Measurements from ENCODE around the gene DNAJB6.
"Not testable (repeated sequence)": the region's sequence is repeated elsewhere in the genome, so short reads cannot be mapped to it uniquely, and the experiment has no call there.

DNAJB6 gene

GRCh38 chr7:157306846-157307838, 29.7 kb upstream of the DNAJB6 start:
- ATAC-seq (replicated peaks; ENCODE audit: extremely low read depth, poor library complexity, severe bottlenecking) (no peak), DNase-seq (ENCODE audit: low spot score in 2 of 2) (no peak)
- peaks cover 6% of the 10 kb centered on the region for H3K36me3 Mint-ChIP-seq (ENCODE audit: insufficient read depth)
- peaks cover 40% of the 10 kb centered on the region for H3K4me1 Mint-ChIP-seq
- H3K9me3 Mint-ChIP-seq: no peaks in the 10 kb centered on the region
- H3K27me3 Mint-ChIP-seq: no peaks in the 10 kb centered on the region
- H3K4me3 Mint-ChIP-seq: no peak overlapping the region
- H3K27ac Mint-ChIP-seq (ENCODE audit: low read depth): peak overlapping the region; percentile 90

GRCh38 chr7:157309988-157310668, 26.7 kb upstream of the DNAJB6 start:
- DNase-seq (ENCODE audit: low spot score in 2 of 2): no peak
- H3K27me3 Mint-ChIP-seq: no peaks in the 10 kb centered on the region
- ATAC-seq (replicated peaks; ENCODE audit: extremely low read depth, poor library complexity, severe bottlenecking): no peak
- H3K4me3 Mint-ChIP-seq: no peak overlapping the region
- H3K36me3 Mint-ChIP-seq (ENCODE audit: insufficient read depth): peaks cover 2% of the 10 kb centered on the region
- no peaks in the 10 kb centered on the region for H3K9me3 Mint-ChIP-seq
- H3K4me1 Mint-ChIP-seq: peaks cover 23% of the 10 kb centered on the region
- no peak overlapping the region for H3K27ac Mint-ChIP-seq (ENCODE audit: low read depth)

- H3K27ac Mint-ChIP-seq (ENCODE audit: low read depth): no peak overlapping the region
- peaks cover 19% of the 10 kb centered on the region for H3K4me1 Mint-ChIP-seq
- no peak overlapping the region for H3K4me3 Mint-ChIP-seq
- no peaks in the 10 kb centered on the region for H3K9me3 Mint-ChIP-seq
- DNase-seq (ENCODE audit: low spot score in 2 of 2) (no peak), ATAC-seq (replicated peaks; ENCODE audit: extremely low read depth, poor library complexity, severe bottlenecking) (no peak)
- peaks cover 2% of the 10 kb centered on the region for H3K36me3 Mint-ChIP-seq (ENCODE audit: insufficient read depth)
- no peaks in the 10 kb centered on the region for H3K27me3 Mint-ChIP-seq
These were observed 26.1 kb upstream of the DNAJB6 start for GRCh38 chr7:157310676-157311185.

- no peak overlapping the region for H3K4me3 Mint-ChIP-seq
- no peaks in the 10 kb centered on the region for H3K27me3 Mint-ChIP-seq
- ATAC-seq (replicated peaks; ENCODE audit: extremely low read depth, poor library complexity, severe bottlenecking) (no peak), DNase-seq (ENCODE audit: low spot score in 2 of 2) (no peak)
- H3K4me1 Mint-ChIP-seq: peaks cover 7% of the 10 kb centered on the region
- no peaks in the 10 kb centered on the region for H3K36me3 Mint-ChIP-seq (ENCODE audit: insufficient read depth)
- H3K9me3 Mint-ChIP-seq: no peaks in the 10 kb centered on the region
- H3K27ac Mint-ChIP-seq (ENCODE audit: low read depth): no peak overlapping the region
These were observed 23.9 kb upstream of the DNAJB6 start for GRCh38 chr7:157312941-157313340.

- Mint-ChIP-seq H3K4me3 (no peak overlapping the region), H3K36me3 (ENCODE audit: insufficient read depth) (no peaks in the 10 kb centered on the region), H3K4me1 (peaks cover 6% of the 10 kb centered on the region), H3K9me3 (no peaks in the 10 kb centered on the region), H3K27me3 (no peaks in the 10 kb centered on the region), H3K27ac (ENCODE audit: low read depth) (no peak overlapping the region)
- ATAC-seq (replicated peaks; ENCODE audit: extremely low read depth, poor library complexity, severe bottlenecking): no peak
- DNase-seq (ENCODE audit: low spot score in 2 of 2): no peak
These were observed 23.2 kb upstream of the DNAJB6 start for GRCh38 chr7:157313645-157314044.

DNA sequence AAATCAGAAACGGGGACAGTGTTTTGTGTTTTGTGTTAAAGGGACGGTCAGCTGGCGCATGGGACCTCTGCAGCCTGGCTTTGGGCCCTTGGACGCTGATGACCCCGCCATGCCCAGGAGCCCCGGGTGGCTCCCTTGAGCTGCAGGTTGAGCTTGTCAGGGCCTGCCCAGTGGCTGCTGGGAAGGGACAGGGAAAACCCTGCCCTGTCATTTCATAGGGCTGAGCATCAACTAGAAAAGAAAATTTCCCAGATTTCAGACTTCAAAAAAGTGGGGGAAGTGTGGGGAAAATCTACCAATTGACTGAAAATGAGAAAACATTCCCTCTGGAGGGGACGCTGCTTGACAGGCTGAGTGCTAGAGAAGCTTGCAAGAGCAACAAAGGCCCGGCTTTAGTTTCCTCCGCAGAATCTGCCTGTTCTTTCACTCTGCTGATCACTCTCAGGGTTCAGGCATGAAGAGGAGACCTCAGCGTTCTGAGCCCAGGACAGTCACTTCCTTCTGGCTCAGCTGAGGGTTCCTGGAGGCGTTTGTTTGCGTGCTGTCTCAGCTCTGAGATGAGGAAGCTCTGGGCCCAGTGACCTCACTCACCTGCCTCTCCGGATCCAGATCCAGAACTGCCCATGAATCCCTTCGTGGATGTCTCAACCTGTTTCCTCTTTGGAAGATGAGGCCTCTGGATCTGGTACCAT, 18.6 kb upstream of the DNAJB6 start:
- Mint-ChIP-seq H3K4me1 (peaks cover 5% of the 10 kb centered on the region), H3K36me3 (ENCODE audit: insufficient read depth) (no peaks in the 10 kb centered on the region), H3K27ac (ENCODE audit: low read depth) (no peak overlapping the region), H3K27me3 (no peaks in the 10 kb centered on the region), H3K4me3 (no peak overlapping the region), H3K9me3 (no peaks in the 10 kb centered on the region)
- ATAC-seq (replicated peaks; ENCODE audit: extremely low read depth, poor library complexity, severe bottlenecking): no peak
- no peak for DNase-seq (ENCODE audit: low spot score in 2 of 2)

- ATAC-seq (replicated peaks; ENCODE audit: extremely low read depth, poor library complexity, severe bottlenecking) (no peak), DNase-seq (ENCODE audit: low spot score in 2 of 2) (no peak)
- H3K27ac Mint-ChIP-seq (ENCODE audit: low read depth): no peak overlapping the region
- peaks cover 5% of the 10 kb centered on the region for H3K4me1 Mint-ChIP-seq
- H3K4me3 Mint-ChIP-seq: no peak overlapping the region
- H3K36me3 Mint-ChIP-seq (ENCODE audit: insufficient read depth): peaks cover 2% of the 10 kb centered on the region
- H3K9me3 Mint-ChIP-seq: no peaks in the 10 kb centered on the region
- H3K27me3 Mint-ChIP-seq: no peaks in the 10 kb centered on the region
These were observed 16.2 kb upstream of the DNAJB6 start for GRCh38 chr7:157320608-157320980.

- no peak for DNase-seq (ENCODE audit: low spot score in 2 of 2)
- Mint-ChIP-seq H3K27me3 (no peaks in the 10 kb centered on the region), H3K4me3 (no peak overlapping the region), H3K9me3 (no peaks in the 10 kb centered on the region), H3K36me3 (ENCODE audit: insufficient read depth) (peaks cover 2% of the 10 kb centered on the region), H3K27ac (ENCODE audit: low read depth) (no peak overlapping the region), H3K4me1 (peaks cover 5% of the 10 kb centered on the region)
- ATAC-seq (replicated peaks; ENCODE audit: extremely low read depth, poor library complexity, severe bottlenecking): no peak
These were observed 13.4 kb upstream of the DNAJB6 start for GRCh38 chr7:157323401-157323800.

GRCh38 chr7:157329447-157329846, 7.4 kb upstream of the DNAJB6 start:
- Mint-ChIP-seq H3K27me3 (peaks cover 15% of the 10 kb centered on the region), H3K4me1 (no peaks in the 10 kb centered on the region), H3K36me3 (ENCODE audit: insufficient read depth) (peaks cover 2% of the 10 kb centered on the region), H3K4me3 (no peak overlapping the region), H3K9me3 (no peaks in the 10 kb centered on the region), H3K27ac (ENCODE audit: low read depth) (no peak overlapping the region)
- ATAC-seq (replicated peaks; ENCODE audit: extremely low read depth, poor library complexity, severe bottlenecking): no peak
- DNase-seq (ENCODE audit: low spot score in 2 of 2): no peak

DNA sequence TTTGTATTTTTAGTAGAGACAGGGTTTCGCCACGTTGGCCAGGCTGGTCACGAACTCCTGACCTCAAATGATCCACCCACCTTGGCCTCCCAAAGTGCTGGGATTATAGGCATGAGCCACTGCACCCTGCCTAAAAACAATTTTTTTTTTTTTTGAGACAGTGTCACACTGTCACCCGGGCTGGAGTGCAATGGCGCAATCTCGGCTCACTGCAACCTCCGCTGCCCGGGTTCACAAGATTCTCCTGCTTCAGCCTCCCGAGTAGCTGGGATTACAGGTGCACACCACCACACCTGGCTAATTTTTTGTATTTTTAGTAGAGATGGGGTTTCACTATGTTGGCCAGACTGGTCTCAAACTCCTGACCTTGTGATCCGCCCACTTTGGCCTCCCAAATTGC, 6.2 kb upstream of the DNAJB6 start:
- not testable (repeated sequence) for H3K4me3 Mint-ChIP-seq; DNase-seq (ENCODE audit: low spot score in 2 of 2); H3K36me3 Mint-ChIP-seq (ENCODE audit: insufficient read depth); ATAC-seq (replicated peaks; ENCODE audit: extremely low read depth, poor library complexity, severe bottlenecking); H3K9me3 Mint-ChIP-seq; H3K4me1 Mint-ChIP-seq; H3K27ac Mint-ChIP-seq (ENCODE audit: low read depth)
- H3K27me3 Mint-ChIP-seq: peaks cover 15% of the 10 kb centered on the region

- not testable (repeated sequence) for H3K4me1 Mint-ChIP-seq; H3K9me3 Mint-ChIP-seq; ATAC-seq (replicated peaks; ENCODE audit: extremely low read depth, poor library complexity, severe bottlenecking); H3K27ac Mint-ChIP-seq (ENCODE audit: low read depth); DNase-seq (ENCODE audit: low spot score in 2 of 2); H3K4me3 Mint-ChIP-seq; H3K36me3 Mint-ChIP-seq (ENCODE audit: insufficient read depth)
- H3K27me3 Mint-ChIP-seq: peaks cover 15% of the 10 kb centered on the region
These were observed 5.8 kb upstream of the DNAJB6 start for GRCh38 chr7:157331049-157331448.

DNA sequence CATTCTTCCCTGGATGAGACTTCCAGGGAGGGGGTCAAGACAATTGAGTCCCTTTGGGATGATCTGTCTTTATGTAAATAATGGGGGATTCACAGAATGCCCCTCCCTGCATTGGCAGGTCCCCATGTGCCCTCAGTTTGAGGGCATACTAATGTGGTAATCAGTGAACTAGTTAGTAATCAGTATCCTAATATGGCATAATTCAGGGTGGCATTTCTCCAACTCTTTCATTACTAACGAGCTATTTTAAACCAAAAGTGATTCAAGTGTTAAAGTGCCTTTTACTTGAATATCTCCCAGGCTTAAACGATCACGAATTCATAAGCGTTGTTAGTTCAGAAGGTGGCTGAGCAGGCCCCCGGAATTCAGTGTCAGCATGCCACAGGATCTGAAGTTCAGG, 1.6 kb upstream of the DNAJB6 start:
- H3K9me3 Mint-ChIP-seq: no peaks in the 10 kb centered on the region
- peak overlapping the region; percentile 97 for H3K4me3 Mint-ChIP-seq
- peaks cover 32% of the 10 kb centered on the region for H3K36me3 Mint-ChIP-seq (ENCODE audit: insufficient read depth)
- DNase-seq (ENCODE audit: low spot score in 2 of 2) (no peak), ATAC-seq (replicated peaks; ENCODE audit: extremely low read depth, poor library complexity, severe bottlenecking) (no peak)
- no peak overlapping the region for H3K27ac Mint-ChIP-seq (ENCODE audit: low read depth)
- H3K4me1 Mint-ChIP-seq: peaks cover 32% of the 10 kb centered on the region
- peaks cover 15% of the 10 kb centered on the region for H3K27me3 Mint-ChIP-seq

Data from central memory CD8-positive, alpha-beta T cell (primary cell).